Endothelial cell of umbilical vein (primary cell): ENCODE measurements around the gene ZNF317.

Source experiments
- CTCF ChIP-seq, 2 donors: IDR thresholded peaks; 1 replicate in 1 of 2; 2 replicates in 1 of 2; pipeline ENCODE4 v1.5.1; 2011; ENCODE audit warnings: low read length in 2 of 2, mild to moderate bottlenecking in 2 of 2, moderate library complexity in 2 of 2, control low read depth in 1 of 2, inconsistent platforms in 1 of 2, low read depth in 1 of 2; ENCODE audit not compliant: insufficient read depth in 1 of 2; ENCODE audit errors: extremely low read depth in 1 of 2
- EZH2 ChIP-seq: IDR thresholded peaks from 2 replicates; pipeline ENCODE4 v1.6.1; 2012; ENCODE audit warnings: borderline replicate concordance, low read depth, mild to moderate bottlenecking, moderate library complexity, low read length, inconsistent platforms; ENCODE audit not compliant: severe bottlenecking
- FOS ChIP-seq: IDR thresholded peaks from 2 replicates; pipeline ENCODE4 v1.6.1; 2011; ENCODE audit warnings: mild to moderate bottlenecking, low read length, moderate library complexity, borderline replicate concordance; ENCODE audit not compliant: insufficient read depth
- JUN ChIP-seq: IDR thresholded peaks from 2 replicates; pipeline ENCODE4 v1.6.1; 2011; ENCODE audit warnings: borderline replicate concordance, low read depth; ENCODE audit not compliant: insufficient read length, insufficient read depth
- MAX ChIP-seq: IDR thresholded peaks from 2 replicates; pipeline ENCODE4 v1.6.1; 2011; ENCODE audit not compliant: insufficient read depth, insufficient read length
- POLR2A ChIP-seq: IDR thresholded peaks from 2 replicates; pipeline ENCODE4 v1.6.1; 2012; ENCODE audit warnings: low read depth, mild to moderate bottlenecking, control low read depth, low read length
- POLR2AphosphoS5 ChIP-seq: IDR thresholded peaks from 2 replicates; pipeline ENCODE4 v1.6.1; 2012; ENCODE audit warnings: low read depth, mild to moderate bottlenecking, control low read depth, low read length, moderate library complexity; ENCODE audit not compliant: insufficient read depth

DNA sequence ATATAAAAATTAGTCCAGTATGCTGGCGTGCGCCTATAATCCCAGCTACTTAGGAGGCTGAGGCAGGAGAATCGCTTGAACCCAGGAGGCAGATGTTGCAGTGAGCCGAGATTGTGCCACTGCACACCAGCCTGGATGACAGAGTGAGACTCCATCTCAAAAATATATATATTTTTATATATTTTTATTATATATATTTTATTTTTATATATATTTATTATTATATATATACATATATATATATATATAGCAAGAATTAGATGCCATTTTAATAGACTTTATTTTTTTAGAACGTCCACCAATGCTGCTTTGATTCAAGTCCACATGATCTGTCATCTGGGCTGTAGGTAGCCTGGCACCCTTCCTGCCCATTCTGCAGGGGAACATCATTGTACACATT lies 35.1 kb downstream of the ZNF317 start:
- TF ChIP-seq CTCF (IDR thresholded peaks at IDR 0.05; ENCODE audit: extremely low read depth in 1 of 2, insufficient read depth in 1 of 2, low read depth in 1 of 2, low read length in 2 of 2) (no peak), POLR2A (no peak), MAX (no peak), FOS (no peak), JUN (no peak), POLR2AphosphoS5 (no peak), EZH2 (no peak)
